PC-9 (cell line): Measurements from ENCODE around the gene AAR2. TPM values are rescaled to one million over a fixed set of nuclear protein-coding genes. Genes with fewer than 3 reads are reported as not detected.

Experiments used
- BruUV-seq: library from RNA; stranded (reverse); fragments of 400-500 nt; replicated peaks from 2 replicates; lab custom pipeline; 2021; lab: Mats Ljungman, UMichigan
- CTCF ChIA-PET: fragments of 300-600 bp; sonication (Branson Sonifier 250); formaldehyde crosslinking; loops from one replicate; lab custom pipeline; 2022; ENCODE audit warnings: antibody characterized with exemption; lab: Charles Lee
- POLR2A ChIA-PET: fragments of 300-600 bp; sonication (Branson Sonifier 250); formaldehyde crosslinking; loops from one replicate; lab custom pipeline; 2022; ENCODE audit warnings: antibody characterized with exemption; ENCODE audit not compliant: unreplicated experiment; lab: Charles Lee
- DNase-seq, 2 experiments: peaks; one replicate each; pipeline versions ENCODE4 v3.0.0 to v3.0.0-alpha.2; 2015 to 2022; ENCODE audit warnings: mixed read lengths in 1 of 2
- H2AFZ ChIP-seq: fragments of 200-600 bp; sonication (generic); 2 replicates; pipeline ENCODE4 v1.8.1; 2017; ENCODE audit warnings: antibody characterized with exemption
- H3F3A ChIP-seq: fragments of 200-600 bp; sonication (generic); 2 replicates; pipeline ENCODE4 v1.8.1; 2017; ENCODE audit warnings: antibody characterized with exemption, mild to moderate bottlenecking, low read depth; ENCODE audit not compliant: insufficient read depth
- H3K27ac ChIP-seq: fragments of 200-600 bp; sonication (generic); 2 replicates; pipeline ENCODE4 v1.6.1; 2016; ENCODE audit warnings: mixed run types
- H3K27me3 ChIP-seq: fragments of 200-600 bp; sonication (generic); 2 replicates; pipeline ENCODE4 v1.6.1; 2016; ENCODE audit warnings: low read depth, mixed run types; ENCODE audit not compliant: insufficient read depth
- H3K36me3 ChIP-seq: fragments of 200-600 bp; sonication (generic); 2 replicates; pipeline ENCODE4 v1.6.1; 2016; ENCODE audit warnings: low read depth, mixed run types
- H3K4me1 ChIP-seq: fragments of 200-600 bp; sonication (generic); replicated peaks from 2 replicates; pipeline ENCODE4 v1.6.1; 2016; ENCODE audit warnings: mixed run types; ENCODE audit not compliant: insufficient read depth
- H3K4me2 ChIP-seq: fragments of 200-600 bp; sonication (generic); 2 replicates; pipeline ENCODE4 v1.6.1; 2017; ENCODE audit warnings: mixed run types
- H3K4me3 ChIP-seq: fragments of 200-600 bp; sonication (generic); 2 replicates; pipeline ENCODE4 v1.6.1; 2016; ENCODE audit warnings: mixed run types
- H3K79me2 ChIP-seq: fragments of 200-600 bp; sonication (generic); 2 replicates; pipeline ENCODE4 v1.6.1; 2017; ENCODE audit warnings: low read depth, mixed run types
- H3K9me2 ChIP-seq: fragments of 200-600 bp; sonication (generic); 2 replicates; pipeline ENCODE4 v1.8.1; 2017; ENCODE audit warnings: mild to moderate bottlenecking; ENCODE audit not compliant: insufficient read depth
- H3K9me3 ChIP-seq: fragments of 200-600 bp; sonication (generic); 2 replicates; pipeline ENCODE4 v1.8.1; 2016; ENCODE audit warnings: low read depth; ENCODE audit not compliant: insufficient read depth
- H4K20me1 ChIP-seq: fragments of 200-600 bp; sonication (generic); 2 replicates; pipeline ENCODE4 v1.8.1; 2017; ENCODE audit not compliant: insufficient read depth
- EZH2 ChIP-seq: fragments of 200-600 bp; sonication (generic); IDR thresholded peaks from 2 replicates; pipeline ENCODE4 v1.8.0; 2017; ENCODE audit warnings: antibody characterized with exemption, low read depth
- intact Hi-C: fragments of 100-400 bp; cut with micrococcal nuclease; formaldehyde crosslinking; loops from one replicate; pipeline ENCODE4 v1.10.0; 2022; ENCODE audit not compliant: unreplicated experiment
- total RNA-seq: library from RNA; stranded (reverse); gene quantifications from 2 replicates; pipeline ENCODE4 v1.2.3, GENCODE V29; 2021
- TF ChIP-seq, protein P1 (sequence below): fragments of 200-600 bp; sonication (generic); conservative IDR thresholded peaks from 2 replicates; pipeline ENCODE4 v1.6.1; 2017; ENCODE audit warnings: mixed run types, antibody characterized with exemption, mild to moderate bottlenecking, moderate library complexity

The AAR2 gene
- total RNA-seq, 1 experiment from 2014 or later: 25.7 TPM

DNA sequence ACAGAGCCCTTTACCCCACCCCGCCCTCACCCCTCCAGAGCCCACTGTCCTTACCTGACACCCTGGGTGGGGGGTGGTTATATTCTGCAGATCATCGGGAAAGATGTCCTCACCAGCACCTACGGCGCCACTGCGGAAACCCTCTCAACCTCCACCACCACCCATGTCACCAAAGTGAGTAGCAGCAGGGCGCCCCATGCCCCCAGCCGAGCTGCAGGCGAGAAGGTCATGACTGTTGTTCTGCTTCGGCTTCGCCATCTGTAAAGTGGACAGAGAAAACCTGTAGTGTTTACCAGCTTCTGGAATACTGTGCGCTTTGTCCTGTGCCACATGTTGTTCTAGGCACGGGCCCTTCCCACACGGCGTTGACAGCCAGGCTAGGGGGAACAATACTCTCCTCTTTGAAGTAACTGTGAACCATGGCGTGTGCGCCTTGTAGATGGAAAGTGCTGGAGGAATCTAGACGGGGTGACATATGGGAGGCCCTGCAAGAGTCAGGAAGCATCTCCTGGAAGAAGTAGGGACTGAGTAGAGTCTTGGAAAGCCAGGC lies 16.5 kb upstream of the AAR2 start:
- H3K27me3 ChIP-seq: no peaks in the 10 kb centered on the region
- BruUV-seq: no TSS peak
- H3K4me3 ChIP-seq: no peak overlapping the region
- ChIA-PET CTCF (no interaction called here), POLR2A (no interaction called here)
- no peaks in the 10 kb centered on the region for H3K9me2 ChIP-seq
- no peaks in the 10 kb centered on the region for H4K20me1 ChIP-seq
- no peak overlapping the region for H3K4me2 ChIP-seq
- DNase-seq: no peak
- H3K9me3 ChIP-seq: no peaks in the 10 kb centered on the region
- H3K4me1 ChIP-seq: no peaks in the 10 kb centered on the region
- 0 out of 2 replicates have a peak, but pooled peaks cover 4% of the 10 kb centered on the region for H3F3A ChIP-seq
- H3K79me2 ChIP-seq: no peaks in the 10 kb centered on the region
- no peak overlapping the region for H2AFZ ChIP-seq
- H3K27ac ChIP-seq: no peak overlapping the region
- TF ChIP-seq, protein P1, sequence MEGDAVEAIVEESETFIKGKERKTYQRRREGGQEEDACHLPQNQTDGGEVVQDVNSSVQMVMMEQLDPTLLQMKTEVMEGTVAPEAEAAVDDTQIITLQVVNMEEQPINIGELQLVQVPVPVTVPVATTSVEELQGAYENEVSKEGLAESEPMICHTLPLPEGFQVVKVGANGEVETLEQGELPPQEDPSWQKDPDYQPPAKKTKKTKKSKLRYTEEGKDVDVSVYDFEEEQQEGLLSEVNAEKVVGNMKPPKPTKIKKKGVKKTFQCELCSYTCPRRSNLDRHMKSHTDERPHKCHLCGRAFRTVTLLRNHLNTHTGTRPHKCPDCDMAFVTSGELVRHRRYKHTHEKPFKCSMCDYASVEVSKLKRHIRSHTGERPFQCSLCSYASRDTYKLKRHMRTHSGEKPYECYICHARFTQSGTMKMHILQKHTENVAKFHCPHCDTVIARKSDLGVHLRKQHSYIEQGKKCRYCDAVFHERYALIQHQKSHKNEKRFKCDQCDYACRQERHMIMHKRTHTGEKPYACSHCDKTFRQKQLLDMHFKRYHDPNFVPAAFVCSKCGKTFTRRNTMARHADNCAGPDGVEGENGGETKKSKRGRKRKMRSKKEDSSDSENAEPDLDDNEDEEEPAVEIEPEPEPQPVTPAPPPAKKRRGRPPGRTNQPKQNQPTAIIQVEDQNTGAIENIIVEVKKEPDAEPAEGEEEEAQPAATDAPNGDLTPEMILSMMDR: no peak
- no peak for TF ChIP-seq EZH2
- H3K36me3 ChIP-seq: 0 out of 2 replicates have a peak, but pooled peaks cover 5% of the 10 kb centered on the region
- intact Hi-C loops: loop anchor here (10.0 kb wide), 1 partner anchor 695 kb away; no protein-coding TSS in a partner anchor

DNA sequence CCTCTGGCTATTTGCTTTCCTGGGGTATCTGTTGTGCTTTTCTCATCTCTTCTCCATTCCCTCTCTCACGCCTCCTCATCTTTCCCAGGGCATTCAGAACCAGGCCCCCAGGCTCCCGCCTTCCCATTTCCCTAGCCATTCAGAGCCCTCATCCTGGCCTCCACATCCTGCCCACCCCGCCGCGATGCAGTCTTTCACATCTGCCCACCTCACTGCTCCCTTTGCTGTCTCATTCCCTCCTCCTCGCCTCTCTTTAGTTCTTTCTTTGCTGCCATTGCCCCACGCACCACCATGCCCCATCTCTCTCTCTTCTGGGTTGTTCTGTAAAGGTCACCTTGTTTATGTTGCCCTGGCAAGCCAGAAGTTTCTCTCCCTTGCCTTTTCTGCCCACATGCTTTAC lies 10.6 kb upstream of the AAR2 start:
- Histone ChIP-seq H3K9me3 (no peaks in the 10 kb centered on the region), H3K4me3 (no peak overlapping the region), H3F3A (0 out of 2 replicates have a peak, but pooled peaks cover 4% of the 10 kb centered on the region), H3K27me3 (no peaks in the 10 kb centered on the region), H4K20me1 (no peaks in the 10 kb centered on the region), H2AFZ (no peak overlapping the region), H3K36me3 (0 out of 2 replicates have a peak, but pooled peaks cover 5% of the 10 kb centered on the region), H3K4me2 (no peak overlapping the region), H3K4me1 (no peaks in the 10 kb centered on the region), H3K27ac (no peak overlapping the region), H3K9me2 (no peaks in the 10 kb centered on the region), H3K79me2 (no peaks in the 10 kb centered on the region)
- CTCF ChIA-PET: no interaction called here
- DNase-seq: no peak
- intact Hi-C loops: no loop called here
- no TSS peak for BruUV-seq
- TF ChIP-seq EZH2: no peak
- TF ChIP-seq, protein P1: no peak
- POLR2A ChIA-PET: no interaction called here

DNA sequence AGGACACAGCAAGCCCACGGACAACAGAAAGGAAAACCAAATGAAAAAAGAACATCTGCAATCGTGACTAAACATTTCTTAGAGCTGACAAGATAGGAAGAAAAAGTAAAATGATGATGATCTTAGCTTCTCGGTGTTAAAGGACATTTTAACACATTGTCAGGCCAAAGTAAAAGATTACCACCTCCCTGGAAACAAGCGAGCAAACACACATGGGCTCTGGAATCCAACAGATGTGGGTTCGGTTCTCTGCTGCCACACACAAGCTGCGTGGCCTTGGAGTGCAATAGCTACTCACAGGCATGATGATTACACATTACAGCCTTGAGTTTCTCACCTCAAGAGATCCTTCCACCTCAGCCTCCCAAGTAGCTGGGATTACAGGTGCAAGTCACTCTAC lies 7.5 kb upstream of the AAR2 start:
- POLR2A ChIA-PET: no interaction called here
- Histone ChIP-seq H3K4me3 (no peak overlapping the region), H3K79me2 (no peaks in the 10 kb centered on the region), H4K20me1 (no peaks in the 10 kb centered on the region), H3K27me3 (no peaks in the 10 kb centered on the region), H3K27ac (no peak overlapping the region), H3K36me3 (0 out of 2 replicates have a peak, but pooled peaks cover 2% of the 10 kb centered on the region), H3K4me2 (no peak overlapping the region), H2AFZ (no peak overlapping the region), H3K4me1 (no peaks in the 10 kb centered on the region), H3F3A (0 out of 2 replicates have a peak, but pooled peaks cover under 1% of the 10 kb centered on the region), H3K9me3 (no peaks in the 10 kb centered on the region), H3K9me2 (no peaks in the 10 kb centered on the region)
- TF ChIP-seq EZH2: no peak
- TF ChIP-seq, protein P1: no peak
- DNase-seq: no peak
- intact Hi-C loops: no loop called here
- CTCF ChIA-PET: no interaction called here
- no TSS peak for BruUV-seq
